ENCODE data around the gene PDE6D.

PDE6D gene

DNA sequence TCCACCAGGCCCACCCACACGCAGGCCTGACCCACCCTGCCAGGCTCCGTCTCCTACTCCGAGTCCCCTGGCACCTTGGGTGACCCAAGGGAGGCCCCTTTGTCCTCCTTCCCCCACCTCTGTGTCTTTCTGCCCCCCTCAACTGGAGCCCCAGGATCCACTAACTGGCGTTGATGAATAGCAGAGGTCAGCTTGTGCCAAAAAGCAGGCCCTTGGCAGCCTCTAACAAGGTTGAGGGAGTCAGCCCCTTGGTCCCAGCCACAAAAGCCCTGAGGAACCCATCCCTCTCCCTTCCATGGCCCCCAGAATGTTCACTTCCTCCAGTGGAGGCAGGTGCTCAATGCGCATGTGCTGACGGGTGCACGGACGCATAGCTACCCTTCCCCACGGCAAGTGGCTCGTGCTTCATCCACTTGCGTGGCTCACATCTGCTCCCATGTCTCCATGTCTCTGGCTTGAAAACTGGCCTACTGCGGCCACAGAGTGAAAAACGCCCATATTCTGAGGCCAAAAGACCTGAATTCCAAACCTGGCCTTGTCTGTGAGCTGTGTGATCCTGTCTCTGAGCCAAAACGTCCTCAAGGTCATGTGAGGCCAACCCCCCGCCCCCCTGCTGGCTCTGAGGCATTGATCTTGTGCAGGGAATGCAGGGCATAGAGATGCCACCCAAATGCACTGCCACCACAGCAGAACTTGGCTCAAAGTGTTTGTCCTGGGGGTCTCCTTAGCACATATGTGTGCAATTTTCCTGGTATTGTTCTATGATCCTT, 91.8 kb downstream of the PDE6D start:
- TF ChIP-seq, protein P1, sequence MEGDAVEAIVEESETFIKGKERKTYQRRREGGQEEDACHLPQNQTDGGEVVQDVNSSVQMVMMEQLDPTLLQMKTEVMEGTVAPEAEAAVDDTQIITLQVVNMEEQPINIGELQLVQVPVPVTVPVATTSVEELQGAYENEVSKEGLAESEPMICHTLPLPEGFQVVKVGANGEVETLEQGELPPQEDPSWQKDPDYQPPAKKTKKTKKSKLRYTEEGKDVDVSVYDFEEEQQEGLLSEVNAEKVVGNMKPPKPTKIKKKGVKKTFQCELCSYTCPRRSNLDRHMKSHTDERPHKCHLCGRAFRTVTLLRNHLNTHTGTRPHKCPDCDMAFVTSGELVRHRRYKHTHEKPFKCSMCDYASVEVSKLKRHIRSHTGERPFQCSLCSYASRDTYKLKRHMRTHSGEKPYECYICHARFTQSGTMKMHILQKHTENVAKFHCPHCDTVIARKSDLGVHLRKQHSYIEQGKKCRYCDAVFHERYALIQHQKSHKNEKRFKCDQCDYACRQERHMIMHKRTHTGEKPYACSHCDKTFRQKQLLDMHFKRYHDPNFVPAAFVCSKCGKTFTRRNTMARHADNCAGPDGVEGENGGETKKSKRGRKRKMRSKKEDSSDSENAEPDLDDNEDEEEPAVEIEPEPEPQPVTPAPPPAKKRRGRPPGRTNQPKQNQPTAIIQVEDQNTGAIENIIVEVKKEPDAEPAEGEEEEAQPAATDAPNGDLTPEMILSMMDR (IDR thresholded peaks at IDR 0.05; ENCODE audit: low read depth, low read length) = no peak
- no peak for DNase-seq (ENCODE audit: low read depth in 2 of 2)
- no peak overlapping the region for H3K4me3 ChIP-seq (replicated peaks in 1 of 2; ENCODE audit: low read depth in 2 of 2, low read length in 2 of 2)

DNA sequence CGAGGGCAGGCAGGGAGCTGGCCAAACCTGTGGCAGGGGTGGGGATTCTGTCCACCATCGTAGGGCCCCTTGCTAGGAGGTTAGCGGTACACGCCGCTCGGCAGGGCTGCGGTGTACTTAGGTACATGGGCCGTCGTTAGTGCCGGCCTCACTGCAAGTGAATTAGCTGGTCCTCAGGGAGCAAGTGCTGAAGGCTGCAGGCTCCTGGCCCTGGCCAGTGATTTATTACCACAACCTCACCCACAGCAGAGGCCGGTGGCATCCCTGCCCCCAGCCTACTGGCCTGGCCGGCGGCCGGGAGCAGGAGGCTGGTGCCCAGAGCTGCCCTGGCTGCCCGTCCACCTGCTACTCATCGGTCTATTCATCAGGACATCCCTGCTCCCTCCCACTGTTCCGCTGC, 92.4 kb downstream of the PDE6D start:
- no peak for DNase-seq (ENCODE audit: low read depth in 2 of 2)
- TF ChIP-seq, protein P1 (IDR thresholded peaks at IDR 0.05; ENCODE audit: low read depth, low read length) = no peak
- no peak overlapping the region for H3K4me3 ChIP-seq (replicated peaks in 1 of 2; ENCODE audit: low read depth in 2 of 2, low read length in 2 of 2)

DNA sequence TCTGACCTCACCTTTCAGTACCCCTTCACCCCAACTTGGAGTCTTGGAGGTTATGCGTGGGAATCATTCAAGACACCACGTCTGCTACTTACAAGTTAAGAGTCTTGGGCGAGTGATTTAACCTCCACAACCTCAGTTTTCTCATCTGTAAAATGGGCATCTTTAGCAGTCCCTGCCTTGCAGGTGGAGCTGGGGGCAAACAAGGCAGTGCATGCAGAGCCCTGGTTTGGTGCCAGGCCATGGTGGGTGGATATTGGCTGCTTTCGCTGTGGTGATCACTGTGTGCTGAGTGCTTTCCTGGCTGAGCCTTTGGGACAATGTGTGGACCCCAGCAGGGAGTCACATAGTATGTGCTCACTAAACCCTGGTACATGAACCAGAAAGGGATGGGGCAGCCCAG, 93.1 kb downstream of the PDE6D start:
- TF ChIP-seq, protein P1 (IDR thresholded peaks at IDR 0.05; ENCODE audit: low read depth, low read length) = no peak
- H3K4me3 ChIP-seq (replicated peaks in 1 of 2; ENCODE audit: low read depth in 2 of 2, low read length in 2 of 2) = no peak overlapping the region

DNA sequence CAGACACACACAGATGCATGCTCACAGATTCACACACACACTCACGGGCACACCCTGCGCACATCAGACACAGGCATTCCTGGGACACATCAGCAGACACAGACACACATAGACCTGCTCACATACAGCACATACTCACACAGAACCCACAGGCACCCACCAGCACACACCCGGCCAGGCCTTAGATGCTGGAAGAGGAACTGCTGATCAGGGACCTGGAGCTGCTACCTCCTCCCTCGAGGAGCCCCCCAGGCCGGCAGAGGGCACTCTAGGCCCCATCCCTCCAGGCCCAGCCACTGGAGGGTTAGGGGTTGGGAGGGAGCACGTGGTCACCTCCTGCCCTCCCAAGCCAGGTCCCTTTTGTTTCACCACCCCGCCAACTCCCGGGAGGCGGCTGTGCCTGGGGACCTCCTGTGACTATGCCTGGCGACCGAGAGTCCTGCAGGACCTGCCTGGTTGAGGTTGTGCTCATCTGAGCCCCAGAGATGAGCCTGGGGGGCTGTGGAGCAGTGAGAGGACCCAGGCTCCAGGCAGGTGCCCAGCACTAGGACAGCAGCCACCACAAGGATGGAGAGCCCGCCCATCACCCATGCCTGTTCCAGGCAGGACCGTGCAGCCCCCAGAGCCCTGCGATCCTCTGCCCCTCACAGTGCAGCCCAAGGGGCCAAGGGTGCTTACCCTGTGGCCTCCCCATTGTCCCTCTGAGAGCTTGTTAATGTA, 93.8 kb downstream of the PDE6D start:
- DNase-seq (ENCODE audit: low read depth in 2 of 2) = peak; percentile 30 to 60
- H3K4me3 ChIP-seq (replicated peaks in 1 of 2; ENCODE audit: low read depth in 2 of 2, low read length in 2 of 2) = no peak overlapping the region
- TF ChIP-seq, protein P1 (IDR thresholded peaks at IDR 0.05; ENCODE audit: low read depth, low read length) = peak; percentile 61

More for the DNA sequence above, 93.1 kb downstream of the PDE6D start:
- DNase-seq (ENCODE audit: low read depth in 2 of 2) = no peak

DNA sequence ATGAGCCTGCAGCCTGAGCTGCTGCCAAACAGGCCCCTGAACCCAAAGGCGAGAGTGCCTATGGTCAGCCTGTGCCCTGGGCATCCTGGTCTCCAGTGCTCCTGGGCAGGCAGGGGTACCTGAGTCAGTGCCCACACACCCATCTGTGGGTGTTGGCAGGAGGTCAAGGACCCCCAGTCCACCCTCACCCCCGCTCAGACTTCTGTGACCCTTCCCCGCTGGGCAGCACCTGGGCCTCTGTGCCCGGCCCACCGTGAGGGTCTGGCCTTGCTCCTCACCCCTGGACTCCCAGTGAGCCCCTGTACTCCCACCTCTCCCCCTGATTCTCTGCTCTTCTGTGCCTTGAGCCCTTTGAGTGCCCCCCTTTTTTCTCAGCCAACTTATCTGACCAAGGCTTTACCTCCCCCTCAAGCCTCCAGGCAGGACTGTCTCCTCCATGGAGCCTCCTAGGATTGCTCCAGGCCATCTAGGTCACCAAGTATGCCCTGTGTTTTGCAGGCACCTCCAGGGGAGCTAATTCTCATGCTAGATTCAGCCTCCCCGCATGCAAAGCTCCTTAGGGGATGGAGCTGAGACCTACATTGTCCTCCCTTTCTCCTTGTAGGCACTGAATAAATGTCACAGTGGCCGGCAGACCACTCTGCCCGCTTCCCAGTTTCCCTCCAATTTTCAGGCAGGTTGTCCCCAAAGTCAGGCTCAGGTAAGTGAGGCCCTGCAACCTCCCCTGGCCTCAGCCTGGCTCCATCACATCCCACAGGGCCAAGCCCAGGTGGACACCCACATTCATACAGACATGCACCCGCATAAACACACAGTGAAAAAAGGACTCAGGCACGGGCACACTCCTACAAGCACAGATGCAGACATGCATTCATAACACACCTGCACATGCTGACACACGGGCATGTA, 94.6 kb downstream of the PDE6D start:
- TF ChIP-seq, protein P1 (IDR thresholded peaks at IDR 0.05; ENCODE audit: low read depth, low read length) = no peak
- DNase-seq (ENCODE audit: low read depth in 2 of 2) = no peak
- no peak overlapping the region for H3K4me3 ChIP-seq (replicated peaks in 1 of 2; ENCODE audit: low read depth in 2 of 2, low read length in 2 of 2)

DNA sequence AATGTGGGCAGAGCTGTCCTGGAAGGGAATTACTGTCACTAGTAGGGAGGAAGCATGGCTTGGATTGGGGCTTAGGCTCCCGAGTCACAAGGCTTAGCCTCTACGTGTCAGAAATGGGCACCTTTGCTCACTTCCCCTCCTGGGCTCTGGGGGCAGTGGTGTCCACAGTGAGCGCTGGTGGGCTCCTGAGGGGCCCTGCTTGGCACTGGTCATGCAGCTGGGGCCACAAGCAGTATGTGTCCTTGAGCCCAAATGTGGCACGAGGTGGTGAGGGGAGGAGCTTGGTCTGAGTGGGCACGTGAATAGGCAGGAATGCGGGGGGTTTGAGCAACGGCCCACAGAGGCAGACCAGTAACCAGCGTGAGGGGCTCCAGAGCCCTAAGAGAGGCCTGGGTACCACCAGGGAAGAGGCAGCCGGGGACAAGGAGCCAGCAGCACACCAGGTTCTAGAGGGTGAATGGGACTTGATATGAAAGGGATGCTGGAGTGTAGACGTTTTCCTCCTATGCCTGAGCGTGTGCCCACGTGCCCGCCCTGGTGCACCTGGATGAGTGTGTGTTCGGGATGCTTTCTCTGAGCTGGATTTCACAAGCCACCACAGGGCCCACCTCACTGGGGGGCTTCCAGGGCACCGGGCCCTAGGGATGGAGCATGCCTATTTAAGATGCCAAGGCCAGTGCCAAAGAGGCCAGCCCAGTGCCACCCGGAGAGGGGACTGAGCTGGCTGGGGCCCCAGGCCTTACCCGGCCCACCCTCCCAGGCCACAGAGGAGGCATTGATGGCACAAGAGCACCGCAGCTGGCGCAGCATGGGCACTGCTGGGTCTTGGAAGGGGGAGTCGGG, 95.5 kb downstream of the PDE6D start:
- TF ChIP-seq, protein P1 (IDR thresholded peaks at IDR 0.05; ENCODE audit: low read depth, low read length) = peak; percentile 36
- no peak for DNase-seq (ENCODE audit: low read depth in 2 of 2)
- no peak overlapping the region for H3K4me3 ChIP-seq (replicated peaks in 1 of 2; ENCODE audit: low read depth in 2 of 2, low read length in 2 of 2)

Data from cardiac fibroblast (primary cell).